Left ventricle myocardium inferior (tissue), 1 donor: ENCODE measurements around the gene ARHGEF16. TPM values are rescaled to one million over a fixed set of nuclear protein-coding genes. Genes with fewer than 3 reads are reported as not detected.

ENCODE experiments used
- DNase-seq: peaks from one replicate; pipeline ENCODE4 v3.0.0-alpha.2; 2020
- H3K27ac ChIP-seq: fragments of 200-600 bp; replicated peaks from 2 replicates; pipeline ENCODE4 v1.8.0; 2021
- H3K27me3 ChIP-seq: fragments of 200-600 bp; 2 replicates; pipeline ENCODE4 v1.8.0; 2021; ENCODE audit warnings: low read depth
- H3K36me3 ChIP-seq: fragments of 200-600 bp; 2 replicates; pipeline ENCODE4 v1.8.0; 2021
- H3K4me1 ChIP-seq: fragments of 200-600 bp; 2 replicates; pipeline ENCODE4 v1.8.0; 2021
- H3K4me3 ChIP-seq: fragments of 200-600 bp; 2 replicates; pipeline ENCODE4 v1.8.0; 2021; ENCODE audit warnings: mild to moderate bottlenecking, moderate library complexity
- H3K9me3 ChIP-seq: fragments of 200-600 bp; replicated peaks from 2 replicates; pipeline ENCODE4 v1.8.0; 2021
- CTCF ChIP-seq: fragments of 200-600 bp; IDR thresholded peaks from 2 replicates; pipeline ENCODE4 v1.8.0; 2021; ENCODE audit warnings: antibody characterized with exemption, mild to moderate bottlenecking, borderline replicate concordance
- intact Hi-C: fragments of 100-400 bp; cut with micrococcal nuclease; formaldehyde crosslinking; loops from one replicate; pipeline ENCODE4 v1.11.0; 2022
- total RNA-seq: library from RNA; stranded (reverse); fragmentation: NEBNext Ultra II Directional; extraction: Animal tissue kit (Norgen Biotek cat#: 25700); gene quantifications from one replicate; pipeline ENCODE4 v1.2.1, GENCODE V29; 2021
- donor health status: DM: no; HTN: yes; CAD: no; lungs with severe emphysema.

Gene ARHGEF16
- total RNA-seq, 1 donor from 2014 or later = 0.52 TPM

GRCh38 chr1:3478187-3478586 lies 23.7 kb downstream of the ARHGEF16 start:
- Histone ChIP-seq H3K36me3 (no peaks in the 10 kb centered on the region), H3K9me3 (no peaks in the 10 kb centered on the region), H3K4me1 (no peaks in the 10 kb centered on the region), H3K27ac (no peak overlapping the region), H3K27me3 (peaks cover 3% of the 10 kb centered on the region), H3K4me3 (no peak overlapping the region)
- no peak for TF ChIP-seq CTCF
- intact Hi-C loops = no loop called here
- no peak for DNase-seq

GRCh38 chr1:3479511-3480368 lies 25.3 kb downstream of the ARHGEF16 start:
- intact Hi-C loops = no loop called here
- Histone ChIP-seq H3K36me3 (no peaks in the 10 kb centered on the region), H3K4me1 (no peaks in the 10 kb centered on the region)

GRCh38 chr1:3480369-3480719 lies 25.9 kb downstream of the ARHGEF16 start:
- H3K4me1 ChIP-seq = no peaks in the 10 kb centered on the region
- H3K9me3 ChIP-seq = no peaks in the 10 kb centered on the region
- no peaks in the 10 kb centered on the region for H3K36me3 ChIP-seq
- no peak for TF ChIP-seq CTCF
- peaks cover 22% of the 10 kb centered on the region for H3K27me3 ChIP-seq
- DNase-seq = no peak
- intact Hi-C loops = no loop called here
- H3K4me3 ChIP-seq = no peak overlapping the region
- no peak overlapping the region for H3K27ac ChIP-seq

More at GRCh38 chr1:3479511-3480368, 25.3 kb downstream of the ARHGEF16 start:
- peaks cover 16% of the 10 kb centered on the region for H3K27me3 ChIP-seq
- H3K4me3 ChIP-seq = no peak overlapping the region
- DNase-seq = no peak
- H3K9me3 ChIP-seq = no peaks in the 10 kb centered on the region
- no peak overlapping the region for H3K27ac ChIP-seq
- TF ChIP-seq CTCF = no peak

- no peak for TF ChIP-seq CTCF
- Histone ChIP-seq H3K9me3 (no peaks in the 10 kb centered on the region), H3K4me3 (no peak overlapping the region), H3K27me3 (peaks cover 29% of the 10 kb centered on the region), H3K36me3 (no peaks in the 10 kb centered on the region), H3K27ac (no peak overlapping the region), H3K4me1 (no peaks in the 10 kb centered on the region)
- intact Hi-C loops = no loop called here
- no peak for DNase-seq
Measured at GRCh38 chr1:3481046-3481445, 26.6 kb downstream of the ARHGEF16 start.

GRCh38 chr1:3481836-3482375 lies 27.4 kb downstream of the ARHGEF16 start:
- peaks cover 33% of the 10 kb centered on the region for H3K27me3 ChIP-seq
- H3K4me3 ChIP-seq = no peak overlapping the region
- intact Hi-C loops = no loop called here
- TF ChIP-seq CTCF = no peak
- no peak overlapping the region for H3K27ac ChIP-seq
- no peak for DNase-seq
- no peaks in the 10 kb centered on the region for H3K36me3 ChIP-seq
- H3K4me1 ChIP-seq = no peaks in the 10 kb centered on the region
- no peaks in the 10 kb centered on the region for H3K9me3 ChIP-seq
